HepG2 (cell line): Measurements from ENCODE around the gene DSCAM. TPM values are rescaled to one million over a fixed set of nuclear protein-coding genes. Genes with fewer than 3 reads are reported as not detected.

ENCODE experiments used
- ATAC-seq: fragments of 200-7000 bp; cut with Tn5 transposase; 3 replicates; pipeline ENCODE4 v1.9.1; 2020; ENCODE audit warnings: mild to moderate bottlenecking, moderate library complexity
- BruUV-seq: library from RNA; stranded (reverse); fragments of 400-500 nt; replicated peaks from 2 replicates; lab custom pipeline; 2021; lab: Mats Ljungman, UMichigan
- CTCF ChIA-PET: fragments of 300-600 bp; formaldehyde crosslinking; extraction: SDS; loops from one replicate; lab custom pipeline; 2021; ENCODE audit warnings: low total read pairs, inconsistent platforms, low intra/inter-chr PET ratio; lab: Yijun Ruan, JAX
- POLR2A ChIA-PET: fragments of 350-600 bp; sonication (Branson Sonifier 250); formaldehyde crosslinking; loops from one replicate; lab custom pipeline; 2020; ENCODE audit warnings: antibody characterized with exemption, inconsistent platforms; lab: Yijun Ruan, JAX
- DNase-seq: peaks from one replicate; pipeline ENCODE4 v3.0.0-alpha.2; 2015; ENCODE audit warnings: low spot score
- FAIRE-seq: peaks from 3 replicates; lab custom pipeline; 2011; peaks lifted over from hg19 to GRCh38; lab: Jason Lieb, UNC
- H2AFZ ChIP-seq: one replicate; pipeline ENCODE4 v1.6.1; 2011; ENCODE audit warnings: low read length, inconsistent platforms
- H3K27ac ChIP-seq: fragments of 300-600 bp; 3 replicates; pipeline ENCODE4 v1.8.0; 2011; ENCODE audit warnings: mixed run types, mild to moderate bottlenecking, mixed read lengths, low read length, inconsistent platforms; ENCODE audit not compliant: insufficient read depth; ENCODE audit errors: extremely low read length
- H3K27me3 ChIP-seq, 2 experiments: fragments of 200-600 bp in 1 of 2; 2 replicates in 1 of 2; 3 replicates in 1 of 2; pipeline versions ENCODE4 v1.6.0 to v1.8.0; 2011; ENCODE audit warnings: low read length in 2 of 2, mild to moderate bottlenecking in 2 of 2, moderate library complexity in 2 of 2, inconsistent platforms in 1 of 2; ENCODE audit not compliant: insufficient read depth in 2 of 2, control insufficient read depth in 1 of 2
- H3K36me3 ChIP-seq, 2 experiments: fragments of 200-600 bp in 1 of 2; replicated peaks in 1 of 2; 2 replicates in 1 of 2; 3 replicates in 1 of 2; pipeline versions ENCODE4 v1.5.1 to v1.8.0; 2011; ENCODE audit warnings: low read length in 2 of 2, inconsistent platforms in 1 of 2; ENCODE audit not compliant: insufficient read depth in 2 of 2, control insufficient read depth in 1 of 2
- H3K4me1 ChIP-seq: 2 replicates; pipeline ENCODE4 v1.5.1; 2012; ENCODE audit warnings: low read length, inconsistent platforms; ENCODE audit not compliant: insufficient read depth
- H3K4me2 ChIP-seq: 2 replicates; pipeline ENCODE4 v1.6.0; 2011; ENCODE audit warnings: low read depth, low read length, inconsistent platforms
- H3K4me3 ChIP-seq, 3 experiments: fragments of 200-600 bp in 1 of 3; sonication (generic), shearing (Covaris generic) in 1 of 3; replicated peaks in 1 of 3; 2 replicates each; pipeline ENCODE4 v1.5.1; 2011 to 2016; ENCODE audit warnings: low read length in 3 of 3, inconsistent platforms in 2 of 3, low read depth in 2 of 3, mild to moderate bottlenecking in 2 of 3, control low read depth in 1 of 3, mixed read lengths in 1 of 3; ENCODE audit not compliant: insufficient read depth in 1 of 3
- H3K79me2 ChIP-seq: one replicate; pipeline ENCODE4 v1.6.1; 2011; ENCODE audit warnings: low read length, inconsistent platforms; ENCODE audit not compliant: insufficient read depth
- H3K9ac ChIP-seq: 2 replicates; pipeline ENCODE4 v1.6.0; 2011; ENCODE audit warnings: mild to moderate bottlenecking, low read depth, low read length, inconsistent platforms; ENCODE audit not compliant: insufficient read depth
- H3K9me3 ChIP-seq: 2 replicates; pipeline ENCODE4 v1.5.1; 2012; ENCODE audit warnings: mild to moderate bottlenecking, low read length
- H4K20me1 ChIP-seq: 2 replicates; pipeline ENCODE4 v1.6.0; 2011; ENCODE audit warnings: inconsistent platforms, mild to moderate bottlenecking, low read length, moderate library complexity; ENCODE audit not compliant: insufficient read depth
- CEBPB ChIP-seq: IDR thresholded peaks from 2 replicates; pipeline ENCODE4 v1.6.1; 2011; ENCODE audit warnings: low read depth, low read length, improper control_type of control experiment, borderline replicate concordance
- KMT2B ChIP-seq: IDR thresholded peaks from 2 replicates; pipeline ENCODE4 v1.6.1; 2016; ENCODE audit warnings: missing genetic modification reagents, missing compliant biosample characterization
- MAF1 ChIP-seq: sonication (generic); formaldehyde crosslinking; IDR thresholded peaks from 2 replicates; pipeline ENCODE4 v1.5.0; 2020; ENCODE audit warnings: missing genetic modification reagents, borderline replicate concordance
- PITX1 ChIP-seq: sonication (generic); formaldehyde crosslinking; IDR thresholded peaks from 2 replicates; pipeline ENCODE4 v1.5.1; 2020; ENCODE audit warnings: mild to moderate bottlenecking, missing genetic modification reagents
- POLR2AphosphoS2 ChIP-seq: IDR thresholded peaks from 2 replicates; pipeline ENCODE4 v1.6.1; 2011; ENCODE audit warnings: low read depth, low read length, improper control_type of control experiment
- RCOR2 ChIP-seq: IDR thresholded peaks from 2 replicates; pipeline ENCODE4 v1.6.1; 2016; ENCODE audit warnings: missing biosample characterization, missing genetic modification reagents
- RFX1 ChIP-seq: fragments of 450-650 bp; IDR thresholded peaks from 2 replicates; pipeline ENCODE4 v1.6.1; 2017
- SIX4 ChIP-seq: sonication (generic); formaldehyde crosslinking; IDR thresholded peaks from 2 replicates; pipeline ENCODE4 v1.4.0; 2020; ENCODE audit warnings: missing genetic modification reagents
- SRSF1 ChIP-seq: fragments of 200-400 bp; formaldehyde crosslinking; optimal IDR thresholded peaks from 2 replicates; pipeline ENCODE3; 2017; ENCODE audit warnings: mild to moderate bottlenecking, low read depth, low read length, moderate library complexity
- TBX2 ChIP-seq: sonication (generic); formaldehyde crosslinking; IDR thresholded peaks from 2 replicates; pipeline ENCODE4 v1.5.0; 2020; ENCODE audit warnings: missing genetic modification reagents, mild to moderate bottlenecking, borderline replicate concordance
- ZBTB40 ChIP-seq, 2 experiments: fragments of 450-650 bp in 1 of 2; sonication (generic) in 1 of 2; formaldehyde crosslinking in 1 of 2; IDR thresholded peaks; 2 replicates each; pipeline versions ENCODE4 v1.6.1 to v1.8.0; 2016 to 2022; ENCODE audit warnings: antibody characterized with exemption in 1 of 2, mild to moderate bottlenecking in 1 of 2, missing genetic modification reagents in 1 of 2
- ZNF354B ChIP-seq: sonication (generic); formaldehyde crosslinking; IDR thresholded peaks from 2 replicates; pipeline ENCODE4 v1.8.0; 2022; ENCODE audit warnings: mild to moderate bottlenecking, missing genetic modification reagents
- ZNF431 ChIP-seq: sonication (generic); formaldehyde crosslinking; IDR thresholded peaks from 2 replicates; pipeline ENCODE4 v1.9.0; 2022; ENCODE audit warnings: missing genetic modification reagents, low read depth, mild to moderate bottlenecking, borderline replicate concordance
- ZNF75D ChIP-seq: sonication (generic); formaldehyde crosslinking; IDR thresholded peaks from 2 replicates; pipeline ENCODE4 v1.8.1; 2023; ENCODE audit warnings: missing genetic modification reagents, mild to moderate bottlenecking, borderline replicate concordance
- ZNF772 ChIP-seq: sonication (generic); formaldehyde crosslinking; IDR thresholded peaks from 2 replicates; pipeline ENCODE4 v1.5.0; 2020; ENCODE audit warnings: mild to moderate bottlenecking, missing genetic modification reagents
- WGBS: methylation state at CpG from one replicate; pipeline ENCODE4 v1.1.6; 2017; ENCODE audit warnings: low lambda C conversion rate; 5-methylcytosine and 5-hydroxymethylcytosine counted together
- in situ Hi-C: cut with HindIII; loops from 2 replicates; pipeline ENCODE4 v1.10.0; 2017; ENCODE audit warnings: low pct_unique_long_range_greater_than_20kb; ENCODE audit not compliant: extremely low pct_ligation_motif_present
- intact Hi-C: fragments of 100-400 bp; cut with micrococcal nuclease; formaldehyde crosslinking; loops from one replicate; pipeline ENCODE4 v1.10.0; 2022; ENCODE audit not compliant: unreplicated experiment
- polyA plus RNA-seq, 8 experiments: library from polyadenylated mRNA; depleted of rRNA in 3 of 8; stranded (reverse) in 7 of 8; unstranded in 1 of 8; fragments of >200 nt; fragmentation: Illumina TruSeq in 4 of 8; extraction: Trizol in 4 of 8; gene quantifications; 2 replicates each; pipeline versions ENCODE4 v1.2.1 to v1.2.3, GENCODE V29; 2011 to 2016; ENCODE audit warnings: low read depth in 4 of 8, missing spikeins in 1 of 8, mixed read lengths in 1 of 8; ENCODE audit not compliant: insufficient read depth in 1 of 8
- total RNA-seq, 5 experiments: library from RNA; depleted of rRNA; stranded (reverse); fragments of >200 nt; fragmentation: Illumina TruSeq; extraction: Trizol; gene quantifications; 2 replicates each; pipeline ENCODE4 v1.2.3, GENCODE V29; 2016; ENCODE audit warnings: low read depth in 1 of 5
- TF ChIP-seq, protein P1 (sequence below): sonication (generic); formaldehyde crosslinking; IDR thresholded peaks from 2 replicates; pipeline ENCODE4 v1.5.0; 2020; ENCODE audit warnings: missing genetic modification reagents

DSCAM gene
- total and polyA plus RNA-seq, 2 of the 13 experiments (the other 11 are each of a cell fraction or from before 2014, with no cell fraction given): not detected

GRCh38 chr21:40797891-40798290 lies 49.1 kb downstream of the DSCAM start:
- H4K20me1 ChIP-seq: no peaks in the 10 kb centered on the region
- in situ Hi-C loops (no loop called here), intact Hi-C loops (no loop called here)
- WGBS: 2% methylated on average over 2 of the region's 2 CpGs
- no peak for ATAC-seq
- no peaks in the 10 kb centered on the region for H3K36me3 ChIP-seq
- no TSS peak for BruUV-seq
- H2AFZ ChIP-seq: no peak overlapping the region
- H3K4me1 ChIP-seq: no peaks in the 10 kb centered on the region
- H3K4me2 ChIP-seq: no peak overlapping the region
- ChIA-PET POLR2A (no interaction called here), CTCF (no interaction called here)
- H3K9me3 ChIP-seq: peaks cover 99% of the 10 kb centered on the region
- FAIRE-seq: no peak
- H3K27ac ChIP-seq: no peak overlapping the region
- H3K27me3 ChIP-seq: no peaks in the 10 kb centered on the region
- DNase-seq: no peak
- no peaks in the 10 kb centered on the region for H3K79me2 ChIP-seq
- H3K9ac ChIP-seq: no peak overlapping the region
- no peak overlapping the region for H3K4me3 ChIP-seq
- TF ChIP-seq CEBPB (no peak), PITX1 (no peak), KMT2B (CRISPR knock-in tag) (no peak), ZNF772 (CRISPR knock-in tag) (no peak), SRSF1 (no peak), MAF1 (CRISPR knock-in tag) (no peak), RCOR2 (CRISPR knock-in tag) (no peak), ZNF354B (CRISPR knock-in tag) (no peak), POLR2AphosphoS2 (no peak), ZNF431 (CRISPR knock-in tag) (no peak), RFX1 (no peak), TBX2 (CRISPR knock-in tag) (no peak), ZBTB40 (IDR thresholded peaks at IDR 0.05) (no peak), ZBTB40 (CRISPR knock-in tag; IDR thresholded peaks at IDR 0.05) (no peak), ZNF75D (CRISPR knock-in tag) (no peak), SIX4 (CRISPR knock-in tag) (no peak)
- TF ChIP-seq, protein P1, sequence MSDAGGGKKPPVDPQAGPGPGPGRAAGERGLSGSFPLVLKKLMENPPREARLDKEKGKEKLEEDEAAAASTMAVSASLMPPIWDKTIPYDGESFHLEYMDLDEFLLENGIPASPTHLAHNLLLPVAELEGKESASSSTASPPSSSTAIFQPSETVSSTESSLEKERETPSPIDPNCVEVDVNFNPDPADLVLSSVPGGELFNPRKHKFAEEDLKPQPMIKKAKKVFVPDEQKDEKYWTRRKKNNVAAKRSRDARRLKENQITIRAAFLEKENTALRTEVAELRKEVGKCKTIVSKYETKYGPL (CRISPR knock-in tag): no peak
